SK-N-SH (cell line): ENCODE results near the gene NPAS1. TPM values are rescaled to one million over a fixed set of nuclear protein-coding genes. Genes with fewer than 3 reads are reported as not detected.

Source experiments
- CTCF ChIA-PET: fragments of 300-600, 350-600 bp; formaldehyde crosslinking; extraction: SDS; loops from one replicate; lab custom pipeline; 2021; lab: Yijun Ruan, JAX
- POLR2A ChIA-PET: fragments of 350-600 bp; sonication (Branson Sonifier 250); formaldehyde crosslinking; extraction: SDS; loops from one replicate; lab custom pipeline; 2020; ENCODE audit warnings: antibody characterized with exemption, inconsistent platforms; lab: Yijun Ruan, JAX
- DNase-seq: peaks from one replicate; pipeline ENCODE4 v3.0.0; 2012
- H2AFZ ChIP-seq: fragments of 200-600 bp; sonication (generic); 2 replicates; pipeline ENCODE4 v1.8.1; 2016; ENCODE audit warnings: antibody characterized with exemption, mild to moderate bottlenecking, low read depth
- H3F3A ChIP-seq: fragments of 200-600 bp; sonication (generic); replicated peaks from 2 replicates; pipeline ENCODE3; 2016; ENCODE audit warnings: antibody characterized with exemption, mild to moderate bottlenecking; ENCODE audit not compliant: insufficient read depth
- H3K27ac ChIP-seq, 2 experiments: fragments of 200-500 bp in 1 of 2; fragments of 200-600 bp in 1 of 2; sonication (Bioruptor generic) in 1 of 2; sonication (generic), shearing (Covaris generic) in 1 of 2; 2 replicates each; pipeline versions ENCODE4 v1.5.1 to v1.6.1; 2014 to 2016; ENCODE audit warnings: low read depth in 2 of 2, inconsistent platforms in 1 of 2, low read length in 1 of 2, mild to moderate bottlenecking in 1 of 2, mixed read lengths in 1 of 2
- H3K27me3 ChIP-seq: fragments of 200-600 bp; sonication (generic), shearing (Covaris generic); 2 replicates; pipeline ENCODE4 v1.6.1; 2016; ENCODE audit warnings: mixed run types; ENCODE audit not compliant: insufficient read depth
- H3K36me3 ChIP-seq, 2 experiments: fragments of 200-500 bp in 1 of 2; fragments of 200-600 bp in 1 of 2; sonication (Bioruptor generic) in 1 of 2; sonication (generic) in 1 of 2; replicated peaks in 1 of 2; 2 replicates each; pipeline versions ENCODE3 to v1.5.1; 2014 to 2016; ENCODE audit warnings: low read length in 1 of 2, mild to moderate bottlenecking in 1 of 2; ENCODE audit not compliant: insufficient read depth in 2 of 2, control insufficient read depth in 1 of 2
- H3K4me1 ChIP-seq, 2 experiments: fragments of 200-500 bp in 1 of 2; fragments of 200-600 bp in 1 of 2; sonication (Bioruptor generic) in 1 of 2; sonication (generic), shearing (Covaris generic) in 1 of 2; 2 replicates each; pipeline versions ENCODE4 v1.5.1 to v1.6.1; 2014 to 2016; ENCODE audit warnings: low read depth in 1 of 2, low read length in 1 of 2, mixed run types in 1 of 2; ENCODE audit not compliant: insufficient read depth in 2 of 2, control insufficient read depth in 1 of 2
- H3K4me2 ChIP-seq: fragments of 200-600 bp; sonication (generic), shearing (Covaris generic); 2 replicates; pipeline ENCODE4 v1.6.1; 2017; ENCODE audit warnings: mixed run types
- H3K4me3 ChIP-seq, 2 experiments: fragments of 200-500 bp in 1 of 2; fragments of 200-600 bp in 1 of 2; sonication (Bioruptor generic) in 1 of 2; sonication (generic), shearing (Covaris generic) in 1 of 2; 2 replicates each; pipeline versions ENCODE4 v1.5.1 to v1.8.1; 2014 to 2016; ENCODE audit warnings: low read depth in 2 of 2, inconsistent platforms in 1 of 2, low read length in 1 of 2, mild to moderate bottlenecking in 1 of 2, mixed read lengths in 1 of 2, moderate library complexity in 1 of 2
- H3K79me2 ChIP-seq: fragments of 200-600 bp; sonication (generic); 2 replicates; pipeline ENCODE4 v1.8.1; 2017; ENCODE audit warnings: mild to moderate bottlenecking; ENCODE audit not compliant: insufficient read depth
- H3K9ac ChIP-seq: fragments of 200-600 bp; sonication (generic); 2 replicates; pipeline ENCODE4 v1.6.1; 2017; ENCODE audit warnings: mixed run types
- H3K9me2 ChIP-seq: fragments of 200-600 bp; sonication (generic); 2 replicates; pipeline ENCODE4 v1.6.1; 2017; ENCODE audit warnings: mixed run types
- H3K9me3 ChIP-seq: fragments of 200-600 bp; sonication (generic); 2 replicates; pipeline ENCODE4 v1.6.1; 2017; ENCODE audit warnings: mixed run types, mild to moderate bottlenecking, moderate library complexity
- H4K20me1 ChIP-seq: fragments of 200-600 bp; sonication (generic); 2 replicates; pipeline ENCODE4 v1.6.1; 2017; ENCODE audit warnings: mild to moderate bottlenecking, mixed run types; ENCODE audit not compliant: insufficient read depth
- FOSL2 ChIP-seq: IDR thresholded peaks from 2 replicates; pipeline ENCODE4 v1.4.0; 2012; ENCODE audit warnings: low read depth, mild to moderate bottlenecking, moderate library complexity, borderline replicate concordance
- MAX ChIP-seq: IDR thresholded peaks from 2 replicates; pipeline ENCODE4 v1.4.0; 2012; ENCODE audit warnings: low read depth
- MXI1 ChIP-seq: IDR thresholded peaks from 2 replicates; pipeline ENCODE4 v1.6.1; 2012; ENCODE audit warnings: mild to moderate bottlenecking, low read depth, low read length, improper control_type of control experiment
- NFIC ChIP-seq: IDR thresholded peaks from 2 replicates; pipeline ENCODE4 v1.4.0; 2012; ENCODE audit warnings: borderline replicate concordance
- NRF1 ChIP-seq: IDR thresholded peaks from 2 replicates; pipeline ENCODE4 v1.6.1; 2012; ENCODE audit warnings: low read depth, mild to moderate bottlenecking, low read length
- PBX3 ChIP-seq: IDR thresholded peaks from 2 replicates; pipeline ENCODE4; 2012
- REST ChIP-seq: IDR thresholded peaks from 2 replicates; pipeline ENCODE4 v1.6.1; 2012; ENCODE audit warnings: mild to moderate bottlenecking, low read depth, low read length, moderate library complexity
- RXRA ChIP-seq: IDR thresholded peaks from 2 replicates; pipeline ENCODE4 v1.4.0; 2012; ENCODE audit warnings: low read depth, mild to moderate bottlenecking, borderline replicate concordance
- SMC3 ChIP-seq: IDR thresholded peaks from 2 replicates; pipeline ENCODE4 v1.6.1; 2012; ENCODE audit warnings: low read depth, low read length, improper control_type of control experiment
- TEAD4 ChIP-seq: IDR thresholded peaks from 2 replicates; pipeline ENCODE4 v1.4.0; 2012; ENCODE audit warnings: mild to moderate bottlenecking, borderline replicate concordance; ENCODE audit not compliant: insufficient read depth
- YY1 ChIP-seq: IDR thresholded peaks from 2 replicates; pipeline ENCODE4 v1.4.0; 2012; ENCODE audit warnings: low read depth, mild to moderate bottlenecking
- WGBS: methylation state at CpG from one replicate; pipeline ENCODE4 v1.1.6; 2017; ENCODE audit warnings: low lambda C conversion rate; 5-methylcytosine and 5-hydroxymethylcytosine counted together
- polyA plus RNA-seq, 3 experiments: library from polyadenylated mRNA; depleted of rRNA; stranded (reverse); fragments of >200 nt; gene quantifications; 2 replicates each; pipeline ENCODE4 v1.2.3, GENCODE V29; 2012

The NPAS1 gene
- polyA plus RNA-seq, 1 of the 3 experiments (the other 2 are of a cell fraction), result 1.1 TPM

GRCh38 chr19:46998445-46999125 lies 21.1 kb upstream of the NPAS1 start:
- no peak overlapping the region for H3K4me3 ChIP-seq
- CTCF ChIA-PET, result interaction anchor here (2.2 kb wide), 1 partner anchor 15 kb away, joined by 13 read pairs; no protein-coding TSS in a partner anchor
- H4K20me1 ChIP-seq, result no peaks in the 10 kb centered on the region
- TF ChIP-seq NRF1, result no peak
- no peak for TF ChIP-seq TEAD4
- no peak for TF ChIP-seq MXI1
- TF ChIP-seq FOSL2, result no peak
- no peak for TF ChIP-seq RXRA
- no peak for TF ChIP-seq PBX3
- no peak for TF ChIP-seq SMC3
- TF ChIP-seq, all 33 proteins: peak for 0
- Histone ChIP-seq H3K36me3 (peaks cover 13 to 59% of the 10 kb centered on the region in 2 experiments), H3F3A (peaks cover 5% of the 10 kb centered on the region), H3K27me3 (no peaks in the 10 kb centered on the region), H3K4me2 (no peak overlapping the region), H3K9me3 (no peaks in the 10 kb centered on the region), H3K9me2 (no peaks in the 10 kb centered on the region), H3K79me2 (peaks cover 6% of the 10 kb centered on the region; the same call in 1 of the 2 replicates), H3K4me1 (peaks cover 0 to 7% of the 10 kb centered on the region in 2 experiments; a peak in 1 of 4 replicates), H2AFZ (no peak overlapping the region), H3K9ac (no peak overlapping the region), H3K27ac (no peak overlapping the region)
- no peak for DNase-seq
- WGBS, result 91% methylated on average over 16 of the region's 22 CpGs
- POLR2A ChIA-PET, result no interaction called here

- no peak for TF ChIP-seq NRF1
- Histone ChIP-seq H3F3A (peaks cover 7% of the 10 kb centered on the region), H3K4me1 (peaks cover 0 to 9% of the 10 kb centered on the region in 2 experiments; a peak in 1 of 4 replicates), H3K9me2 (no peaks in the 10 kb centered on the region), H3K36me3 (peaks cover 13 to 51% of the 10 kb centered on the region in 2 experiments), H4K20me1 (peaks cover under 1% of the 10 kb centered on the region; the same call in 1 of the 2 replicates), H3K27ac (no peak overlapping the region), H3K9ac (no peak overlapping the region), H3K4me2 (no peak overlapping the region), H3K27me3 (no peaks in the 10 kb centered on the region), H3K79me2 (no peaks in the 10 kb centered on the region), H3K4me3 (no peak overlapping the region), H3K9me3 (no peaks in the 10 kb centered on the region), H2AFZ (no peak overlapping the region)
- WGBS, result 88% methylated on average over 7 of the region's 7 CpGs
- ChIA-PET POLR2A (no interaction called here), CTCF (interaction anchor here (5.8 kb wide), 1 partner anchor 8 kb away, joined by 49 read pairs; no protein-coding TSS in a partner anchor)
- no peak for DNase-seq
These were observed 20.3 kb upstream of the NPAS1 start for GRCh38 chr19:46999377-46999776.

GRCh38 chr19:46999878-47000277 lies 19.8 kb upstream of the NPAS1 start:
- H3F3A ChIP-seq, result peaks cover 12% of the 10 kb centered on the region
- H3K9me3 ChIP-seq, result no peaks in the 10 kb centered on the region
- no peaks in the 10 kb centered on the region for H3K27me3 ChIP-seq
- H3K9me2 ChIP-seq, result no peaks in the 10 kb centered on the region
- ChIA-PET POLR2A (no interaction called here), CTCF (interaction anchor here (5.8 kb wide), 1 partner anchor 9 kb away, joined by 49 read pairs; no protein-coding TSS in a partner anchor)
- peaks cover 5% of the 10 kb centered on the region; the same call in 1 of the 2 replicates for H4K20me1 ChIP-seq
- no peaks in the 10 kb centered on the region for H3K79me2 ChIP-seq
- H3K9ac ChIP-seq, result no peak overlapping the region
- no peak for DNase-seq
- H2AFZ ChIP-seq, result no peak overlapping the region
- no peak overlapping the region for H3K27ac ChIP-seq
- H3K4me1 ChIP-seq, result peaks cover 0 to 9% of the 10 kb centered on the region in 2 experiments; a peak in 1 of 4 replicates
- TF ChIP-seq PBX3, result no peak
- no peak for TF ChIP-seq YY1
- TF ChIP-seq TEAD4, result no peak
- no peak for TF ChIP-seq MAX
- TF ChIP-seq NFIC, result no peak
- no peak for TF ChIP-seq REST
- TF ChIP-seq SMC3, result no peak
- H3K4me2 ChIP-seq, result no peak overlapping the region
- no peak overlapping the region for H3K4me3 ChIP-seq
- WGBS, result 100% methylated on average over 8 of the region's 14 CpGs
- peaks cover 13 to 47% of the 10 kb centered on the region in 2 experiments for H3K36me3 ChIP-seq
